ENCODE results near the gene NAP1L1. TPM values are rescaled to one million over a fixed set of nuclear protein-coding genes. Genes with fewer than 3 reads are reported as not detected.

The NAP1L1 gene
- total RNA-seq, 1 experiment from 2014 or later = 620 TPM

- ATAC-seq = no peak
- H3K27me3 ChIP-seq (ENCODE audit: control insufficient read depth, insufficient read depth, low read length) = no peaks in the 10 kb centered on the region
- TF ChIP-seq CTCF (IDR thresholded peaks at IDR 0.05) = no peak
- TF ChIP-seq POLR2AphosphoS5 (IDR thresholded peaks at IDR 0.05; ENCODE audit: low read depth, low read length) = no peak
- TF ChIP-seq REST (IDR thresholded peaks at IDR 0.05; ENCODE audit: insufficient read depth in 1 of 2, low read depth in 2 of 2, low read length in 1 of 2) = no peak
- TF ChIP-seq SIN3A (IDR thresholded peaks at IDR 0.05; ENCODE audit: borderline replicate concordance, insufficient read depth, low read depth, low read length) = no peak
- TF ChIP-seq TCF7L2 (IDR thresholded peaks at IDR 0.05; ENCODE audit: low read depth, low read length) = no peak
- DNase-seq (ENCODE audit: low read depth, low spot score) = no peak
- no peak overlapping the region for H3K4me3 ChIP-seq (ENCODE audit: low read depth in 2 of 2, low read length in 2 of 2)
- ChIA-PET POLR2A (interaction anchor here (0.5 kb wide), 1 partner anchor 79 kb away, joined by 11 read pairs; no protein-coding TSS in a partner anchor), CTCF (no interaction called here)
- H3K36me3 ChIP-seq (ENCODE audit: control insufficient read depth, insufficient read depth, low read length) = peaks cover 65% of the 10 kb centered on the region
- H3K9me3 ChIP-seq (ENCODE audit: control insufficient read depth, insufficient read depth, low read depth, low read length) = no peaks in the 10 kb centered on the region
- no TSS peak for BruUV-seq (replicated peaks)
- in situ Hi-C loops (cut with HindIII; ENCODE audit: low pct_unique_long_range_greater_than_20kb, low sequenced_read_pairs) (no loop called here), intact Hi-C loops (cut with micrococcal nuclease; ENCODE audit: unreplicated experiment) (no loop called here)
- H3K27ac ChIP-seq (ENCODE audit: low read length) = peak overlapping the region; percentile 9; the same call in 1 of the 2 replicates
- H3K4me1 ChIP-seq (ENCODE audit: control insufficient read depth, insufficient read depth, low read length) = peaks cover 2% of the 10 kb centered on the region; the same call in 1 of the 2 replicates
These were observed 36.7 kb downstream of the NAP1L1 start for GRCh38 chr12:76047742-76048141.

GRCh38 chr12:76047060-76047459 is 37.4 kb downstream of the NAP1L1 start:
- CTCF ChIA-PET = interaction anchor here (0.8 kb wide), 1 partner anchor 10 kb away, joined by 10 read pairs; no protein-coding TSS in a partner anchor
- Histone ChIP-seq H3K27me3 (ENCODE audit: control insufficient read depth, insufficient read depth, low read length) (no peaks in the 10 kb centered on the region), H3K9me3 (ENCODE audit: control insufficient read depth, insufficient read depth, low read depth, low read length) (no peaks in the 10 kb centered on the region), H3K4me3 (ENCODE audit: low read depth in 2 of 2, low read length in 2 of 2) (no peak overlapping the region), H3K27ac (ENCODE audit: low read length) (peak overlapping the region; percentile 4; the same call in 1 of the 2 replicates), H3K4me1 (ENCODE audit: control insufficient read depth, insufficient read depth, low read length) (no peaks in the 10 kb centered on the region; the same call in 1 of the 2 replicates), H3K36me3 (ENCODE audit: control insufficient read depth, insufficient read depth, low read length) (peaks cover 60% of the 10 kb centered on the region)
- TF ChIP-seq POLR2AphosphoS5 (IDR thresholded peaks at IDR 0.05; ENCODE audit: low read depth, low read length) (0 out of 2 replicates have a peak, but pooled peaks have one; percentile 29), SIN3A (IDR thresholded peaks at IDR 0.05; ENCODE audit: borderline replicate concordance, insufficient read depth, low read depth, low read length) (no peak)
- no peak for DNase-seq (ENCODE audit: low read depth, low spot score)
- in situ Hi-C loops (cut with HindIII; ENCODE audit: low pct_unique_long_range_greater_than_20kb, low sequenced_read_pairs) = no loop called here
- POLR2A ChIA-PET = interaction anchor here (0.5 to 0.6 kb wide), 2 partner anchors 80 to 1358 kb away, joined by 4 to 11 read pairs; no protein-coding TSS in a partner anchor
- no peak for ATAC-seq
- TSS peak; percentile 10 for BruUV-seq (replicated peaks)
- intact Hi-C loops (cut with micrococcal nuclease; ENCODE audit: unreplicated experiment) = no loop called here

- Histone ChIP-seq H3K36me3 (ENCODE audit: control insufficient read depth, insufficient read depth, low read length) (peaks cover 36% of the 10 kb centered on the region), H3K4me1 (ENCODE audit: control insufficient read depth, insufficient read depth, low read length) (peaks cover 27% of the 10 kb centered on the region), H3K4me3 (ENCODE audit: low read depth in 2 of 2, low read length in 2 of 2) (no peak overlapping the region), H3K27me3 (ENCODE audit: control insufficient read depth, insufficient read depth, low read length) (no peaks in the 10 kb centered on the region), H3K27ac (ENCODE audit: low read length) (no peak overlapping the region), H3K9me3 (ENCODE audit: control insufficient read depth, insufficient read depth, low read depth, low read length) (no peaks in the 10 kb centered on the region)
- no peak for DNase-seq (ENCODE audit: low read depth, low spot score)
- in situ Hi-C loops (cut with HindIII; ENCODE audit: low pct_unique_long_range_greater_than_20kb, low sequenced_read_pairs) = no loop called here
- TF ChIP-seq CTCF (IDR thresholded peaks at IDR 0.05) = no peak
- TF ChIP-seq SIN3A (IDR thresholded peaks at IDR 0.05; ENCODE audit: borderline replicate concordance, insufficient read depth, low read depth, low read length) = no peak
- TF ChIP-seq TCF7L2 (IDR thresholded peaks at IDR 0.05; ENCODE audit: low read depth, low read length) = no peak
- peak; percentile 56; the same call in 1 of the 2 replicates for TF ChIP-seq POLR2AphosphoS5 (IDR thresholded peaks at IDR 0.05; ENCODE audit: low read depth, low read length)
- no peak for TF ChIP-seq REST (IDR thresholded peaks at IDR 0.05; ENCODE audit: insufficient read depth in 1 of 2, low read depth in 2 of 2, low read length in 1 of 2)
- intact Hi-C loops (cut with micrococcal nuclease; ENCODE audit: unreplicated experiment) = no loop called here
- no TSS peak for BruUV-seq (replicated peaks)
- ATAC-seq = no peak
- CTCF ChIA-PET = interaction anchor here (0.7 kb wide), 1 partner anchor 413 kb away, joined by 6 read pairs; no protein-coding TSS in a partner anchor
- POLR2A ChIA-PET = interaction anchor here (0.6 kb wide), 1 partner anchor 535 kb away, joined by 8 read pairs; no protein-coding TSS in a partner anchor
These were observed 41.1 kb downstream of the NAP1L1 start for GRCh38 chr12:76043377-76043776.

Data from Panc1 (cell line).